ENCODE data around the gene GNAQ. TPM values are rescaled to one million over a fixed set of nuclear protein-coding genes. Genes with fewer than 3 reads are reported as not detected.

GNAQ gene
- total RNA-seq, 4 donors from 2014 or later = 40.8 to 54.7 (median 53.8) TPM

DNA sequence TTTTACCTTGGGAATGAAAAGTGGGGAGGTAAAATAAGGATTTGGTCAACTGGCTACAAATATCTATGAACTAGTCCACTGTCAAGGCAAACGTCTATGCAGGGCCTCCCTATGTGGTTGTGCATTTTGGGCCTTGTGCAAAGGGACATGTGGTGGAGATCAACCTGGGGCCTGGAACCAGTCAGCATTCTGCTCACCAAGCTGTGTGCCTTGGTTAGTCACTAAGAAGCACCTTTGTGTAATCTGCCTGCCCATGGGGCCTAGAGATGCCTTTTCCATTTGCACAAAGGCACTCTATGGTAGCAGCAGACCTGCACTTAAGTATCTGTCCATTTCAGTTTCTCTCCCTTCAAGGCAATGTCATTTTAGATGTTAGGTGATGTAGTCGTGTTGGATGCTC lies 184.0 kb downstream of the GNAQ start:
- ATAC-seq (ENCODE audit: low FRiP score) = no peak
- no peak for DNase-seq (ENCODE audit: low spot score)
- TF ChIP-seq, protein P1, sequence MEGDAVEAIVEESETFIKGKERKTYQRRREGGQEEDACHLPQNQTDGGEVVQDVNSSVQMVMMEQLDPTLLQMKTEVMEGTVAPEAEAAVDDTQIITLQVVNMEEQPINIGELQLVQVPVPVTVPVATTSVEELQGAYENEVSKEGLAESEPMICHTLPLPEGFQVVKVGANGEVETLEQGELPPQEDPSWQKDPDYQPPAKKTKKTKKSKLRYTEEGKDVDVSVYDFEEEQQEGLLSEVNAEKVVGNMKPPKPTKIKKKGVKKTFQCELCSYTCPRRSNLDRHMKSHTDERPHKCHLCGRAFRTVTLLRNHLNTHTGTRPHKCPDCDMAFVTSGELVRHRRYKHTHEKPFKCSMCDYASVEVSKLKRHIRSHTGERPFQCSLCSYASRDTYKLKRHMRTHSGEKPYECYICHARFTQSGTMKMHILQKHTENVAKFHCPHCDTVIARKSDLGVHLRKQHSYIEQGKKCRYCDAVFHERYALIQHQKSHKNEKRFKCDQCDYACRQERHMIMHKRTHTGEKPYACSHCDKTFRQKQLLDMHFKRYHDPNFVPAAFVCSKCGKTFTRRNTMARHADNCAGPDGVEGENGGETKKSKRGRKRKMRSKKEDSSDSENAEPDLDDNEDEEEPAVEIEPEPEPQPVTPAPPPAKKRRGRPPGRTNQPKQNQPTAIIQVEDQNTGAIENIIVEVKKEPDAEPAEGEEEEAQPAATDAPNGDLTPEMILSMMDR (IDR thresholded peaks at IDR 0.05) = no peak

DNA sequence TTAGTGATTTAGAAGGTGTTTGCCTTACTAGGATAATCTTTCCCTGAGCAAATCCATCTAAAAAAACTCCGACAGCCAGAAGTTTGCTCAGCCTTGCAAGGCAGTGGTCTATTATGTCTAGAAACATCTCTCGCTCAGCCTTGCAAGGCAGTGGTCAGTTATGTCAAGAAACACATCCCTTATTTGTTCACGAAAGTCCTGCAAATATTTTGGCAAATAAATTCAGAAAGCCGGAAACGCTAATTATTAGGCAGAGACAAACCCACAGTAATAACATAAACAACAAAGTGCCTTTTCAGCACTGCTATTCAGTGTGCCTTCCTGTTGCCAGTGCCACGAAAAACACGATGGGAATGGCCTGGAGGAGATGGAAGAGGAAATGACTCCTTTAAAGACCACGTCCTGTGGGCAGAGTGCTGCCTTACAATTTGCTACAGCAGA lies 184.5 kb downstream of the GNAQ start:
- ATAC-seq (ENCODE audit: low FRiP score) (no peak), DNase-seq (ENCODE audit: low spot score) (no peak)
- TF ChIP-seq, protein P1 (IDR thresholded peaks at IDR 0.05) = no peak

DNA sequence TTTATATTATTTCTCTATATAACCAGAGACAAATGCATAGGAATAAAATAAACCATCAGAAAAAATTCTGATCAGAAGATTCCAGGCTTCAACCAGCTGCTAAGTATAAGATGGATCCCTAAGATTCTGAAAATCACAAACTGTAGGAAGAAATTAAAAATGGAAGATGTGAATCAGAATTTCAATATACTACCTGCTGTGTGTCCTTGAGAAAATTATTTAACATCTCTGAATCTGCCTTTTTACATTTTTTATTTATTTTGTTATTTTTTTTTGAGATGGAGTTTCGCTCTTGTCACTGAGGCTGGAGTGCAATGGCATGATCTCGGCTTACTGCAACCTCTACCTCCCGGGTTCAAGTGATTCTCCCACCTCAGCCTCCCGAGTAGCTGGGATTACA lies 187.2 kb downstream of the GNAQ start:
- TF ChIP-seq, protein P1 (IDR thresholded peaks at IDR 0.05) = no peak
- DNase-seq (ENCODE audit: low spot score) = no peak
- ATAC-seq (ENCODE audit: low FRiP score) = no peak

DNA sequence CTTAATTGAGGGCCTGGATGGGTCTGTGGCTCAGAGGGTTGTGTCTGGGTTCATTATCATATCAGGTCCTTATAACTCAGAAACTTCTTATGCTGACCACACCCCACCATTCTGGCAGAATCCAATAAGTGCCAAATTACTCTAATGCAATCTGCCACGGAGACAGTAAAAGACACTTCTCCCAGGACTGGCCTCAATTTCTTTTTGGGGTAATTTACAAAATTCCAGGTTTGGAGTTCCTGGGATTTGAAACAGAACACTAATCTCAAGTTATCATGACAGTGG lies 187.8 kb downstream of the GNAQ start:
- ATAC-seq (ENCODE audit: low FRiP score) (no peak), DNase-seq (ENCODE audit: low spot score) (no peak)

DNA sequence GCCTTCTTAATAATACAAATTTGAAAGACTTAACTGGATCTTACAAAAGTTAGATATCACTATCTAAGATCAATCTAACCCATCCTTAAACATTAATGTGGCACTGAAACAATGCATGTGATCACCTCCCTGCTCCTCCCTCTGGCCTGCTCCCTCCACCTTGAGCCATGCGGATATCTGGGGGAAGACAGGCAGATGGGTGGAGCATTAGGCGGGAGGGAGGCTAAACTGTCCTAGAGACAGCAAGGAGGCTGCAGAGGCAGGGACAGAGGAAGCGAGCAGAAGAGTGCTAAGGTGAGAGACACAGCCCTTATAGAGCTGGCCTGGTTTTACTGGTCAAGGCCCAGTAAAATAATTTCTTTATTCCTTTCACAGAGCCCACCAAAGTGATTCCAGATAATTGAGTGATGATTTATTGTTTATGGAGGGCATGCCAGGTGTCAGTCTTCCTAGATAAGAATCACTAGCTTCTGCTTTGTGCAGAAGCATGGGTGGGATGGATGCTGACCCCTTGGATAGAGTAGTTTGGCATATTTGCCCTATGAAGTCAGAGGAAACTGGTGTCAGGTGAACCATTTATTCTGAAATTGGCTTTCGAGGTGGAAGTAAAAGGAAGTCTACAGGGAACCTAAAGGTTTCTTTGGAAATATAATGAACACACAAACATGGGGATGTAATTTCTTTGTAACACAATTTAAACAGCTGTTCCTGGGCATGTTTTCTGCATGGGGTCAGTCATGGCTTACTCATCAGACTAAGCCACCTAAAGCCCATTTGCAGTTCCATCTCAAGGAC lies 188.3 kb downstream of the GNAQ start:
- no peak for DNase-seq (ENCODE audit: low spot score)
- TF ChIP-seq, protein P1 (IDR thresholded peaks at IDR 0.05) = no peak
- ATAC-seq (ENCODE audit: low FRiP score) = no peak

More for the DNA sequence above, 187.8 kb downstream of the GNAQ start:
- TF ChIP-seq, protein P1 (IDR thresholded peaks at IDR 0.05) = no peak

DNA sequence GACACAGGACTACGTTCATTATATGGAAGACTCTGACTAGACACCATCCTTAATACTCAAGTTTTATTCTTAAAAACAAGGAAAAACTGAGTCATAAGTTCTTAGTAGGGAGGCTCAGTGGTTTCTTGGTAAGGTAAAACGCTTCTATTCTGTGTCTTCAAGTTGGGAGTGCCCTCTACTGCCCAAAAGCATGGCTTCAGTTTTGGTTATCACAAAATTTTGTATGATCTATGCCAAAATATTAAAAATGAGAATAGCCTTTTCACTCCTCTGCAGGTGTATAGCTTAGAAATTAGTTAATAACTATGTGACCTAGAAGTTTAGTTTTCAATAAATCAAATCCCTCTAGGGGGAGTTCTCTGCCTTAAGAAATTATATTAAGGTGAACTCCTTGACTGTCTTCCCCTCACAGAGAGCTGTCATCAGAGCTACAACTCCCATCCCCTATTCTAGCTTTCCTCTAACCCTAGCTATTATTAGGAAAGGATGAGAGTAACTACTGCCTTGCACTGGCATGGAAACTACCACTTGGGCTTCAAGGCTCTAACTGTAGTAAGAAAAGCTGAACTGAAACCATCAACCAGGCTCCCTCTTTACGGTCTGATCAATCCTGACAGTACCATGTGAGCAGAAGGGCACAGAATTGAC lies 189.7 kb downstream of the GNAQ start:
- TF ChIP-seq, protein P1 (IDR thresholded peaks at IDR 0.05) = no peak
- no peak for ATAC-seq (ENCODE audit: low FRiP score)
- no peak for DNase-seq (ENCODE audit: low spot score)

Data from omental fat pad (tissue), 4 donors.